ENCODE results near the gene PSORS1C1.
"Not testable (repeated sequence)": the region's sequence is repeated elsewhere in the genome, so short reads cannot be mapped to it uniquely, and the experiment has no call there.

Gene PSORS1C1

DNA sequence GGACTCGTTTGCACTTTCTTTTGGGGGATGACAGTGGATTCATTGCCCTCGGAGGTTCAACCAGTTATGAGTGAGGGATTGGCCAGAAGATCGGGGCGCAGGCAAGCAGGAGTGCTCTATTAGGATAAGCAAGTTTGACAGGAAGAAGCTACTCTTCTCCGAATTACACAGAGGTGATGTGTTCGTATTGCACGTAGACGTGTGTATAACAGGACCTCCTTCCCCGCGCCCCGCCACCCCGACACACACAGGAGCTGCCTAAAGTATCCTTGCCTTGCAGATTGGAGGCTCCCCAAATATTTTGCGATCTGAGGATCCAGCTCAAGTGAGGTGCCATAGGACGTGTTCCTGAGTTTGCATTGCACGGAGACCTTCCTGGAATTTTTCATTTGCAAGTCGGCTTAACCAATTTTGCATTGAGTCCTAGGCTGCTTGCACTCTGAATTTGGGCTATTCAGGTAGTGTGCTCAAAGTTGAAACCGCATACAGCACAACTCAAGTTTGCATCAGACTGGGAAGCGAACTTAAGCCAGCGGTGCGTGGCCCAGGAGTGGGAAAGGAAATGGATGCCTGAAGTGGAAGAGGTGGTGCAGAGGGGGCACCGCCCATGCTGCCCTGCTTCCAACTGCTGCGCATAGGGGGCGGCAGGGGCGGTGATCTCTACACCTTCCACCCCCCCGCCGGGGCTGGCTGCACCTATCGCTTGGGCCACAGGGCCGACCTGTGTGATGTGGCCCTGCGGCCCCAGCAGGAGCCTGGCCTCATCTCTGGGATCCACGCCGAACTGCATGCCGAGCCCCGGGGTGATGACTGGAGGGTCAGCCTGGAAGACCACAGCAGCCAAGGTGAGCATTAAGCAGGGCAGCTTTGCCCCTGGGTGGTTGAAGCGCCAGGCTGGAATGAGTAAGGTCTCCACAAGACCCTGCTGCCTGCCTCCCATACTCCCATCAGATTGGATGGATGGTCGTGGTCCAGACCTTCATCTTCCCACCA is 44.6 kb downstream of the PSORS1C1 start:
- no peak for DNase-seq (ENCODE audit: low spot score)

DNA sequence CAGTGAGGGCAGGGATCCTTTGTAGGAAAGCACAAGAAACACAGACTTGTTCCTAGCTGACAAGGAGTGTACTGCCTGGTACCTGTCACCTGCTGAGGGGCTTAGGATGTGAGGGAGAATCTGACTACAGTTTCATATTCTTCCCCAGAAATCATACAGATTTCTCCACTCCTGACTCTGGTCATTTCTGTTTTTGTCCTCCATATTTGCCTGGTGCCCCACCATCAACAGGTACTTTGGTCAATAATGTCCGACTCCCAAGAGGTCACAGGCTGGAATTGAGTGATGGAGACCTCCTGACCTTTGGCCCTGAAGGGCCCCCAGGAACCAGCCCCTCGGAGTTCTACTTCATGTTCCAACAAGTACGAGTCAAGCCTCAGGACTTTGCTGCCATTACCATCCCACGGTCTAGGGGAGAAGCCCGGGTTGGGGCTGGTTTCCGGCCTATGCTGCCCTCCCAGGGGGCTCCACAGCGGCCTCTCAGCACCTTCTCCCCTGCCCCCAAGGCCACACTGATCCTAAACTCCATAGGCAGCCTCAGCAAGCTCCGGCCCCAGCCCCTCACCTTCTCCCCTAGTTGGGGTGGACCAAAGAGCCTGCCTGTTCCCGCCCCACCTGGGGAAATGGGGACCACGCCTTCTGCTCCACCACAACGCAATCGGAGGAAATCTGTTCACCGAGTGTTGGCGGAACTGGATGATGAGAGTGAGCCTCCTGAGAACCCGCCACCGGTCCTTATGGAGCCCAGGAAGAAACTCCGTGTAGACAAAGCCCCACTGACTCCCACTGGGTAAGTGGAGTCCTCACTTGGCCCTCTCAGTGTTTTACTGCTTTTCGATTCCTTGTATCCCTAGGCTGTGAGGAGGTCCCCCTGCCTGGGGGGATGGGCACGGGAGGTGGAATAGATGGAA is 46.9 kb downstream of the PSORS1C1 start:
- no peak for DNase-seq (ENCODE audit: low spot score)

DNA sequence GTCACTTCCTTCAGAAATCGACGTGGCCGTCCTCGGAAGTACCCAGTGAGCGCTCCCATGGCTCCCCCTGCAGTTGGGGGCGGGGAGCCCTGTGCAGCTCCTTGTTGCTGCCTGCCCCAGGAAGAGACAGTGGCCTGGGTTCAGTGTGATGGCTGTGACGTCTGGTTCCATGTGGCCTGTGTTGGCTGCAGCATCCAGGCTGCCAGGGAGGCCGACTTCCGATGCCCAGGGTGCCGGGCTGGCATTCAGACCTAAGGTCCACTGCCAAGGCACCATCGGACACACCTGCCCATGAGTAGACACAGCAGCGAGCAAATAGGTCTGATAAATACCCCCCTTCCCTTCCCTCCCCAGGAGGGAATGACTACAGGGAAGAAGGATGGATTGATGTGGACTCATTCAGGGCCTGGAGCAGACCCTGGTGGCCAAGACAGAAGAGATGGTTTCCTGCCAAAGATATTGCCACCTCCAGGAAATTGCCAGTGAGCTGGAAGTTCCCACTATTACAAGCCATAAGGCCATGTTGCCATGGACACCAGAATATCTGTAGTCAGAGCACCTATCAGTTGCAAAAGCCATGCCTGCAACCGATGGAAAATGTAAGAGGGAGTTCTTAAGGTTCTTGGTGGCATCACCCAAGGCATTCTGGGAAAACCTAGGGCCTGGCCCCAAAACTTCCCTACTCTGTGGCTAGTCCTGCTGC is 48.0 kb downstream of the PSORS1C1 start:
- DNase-seq (ENCODE audit: low spot score): no peak

DNA sequence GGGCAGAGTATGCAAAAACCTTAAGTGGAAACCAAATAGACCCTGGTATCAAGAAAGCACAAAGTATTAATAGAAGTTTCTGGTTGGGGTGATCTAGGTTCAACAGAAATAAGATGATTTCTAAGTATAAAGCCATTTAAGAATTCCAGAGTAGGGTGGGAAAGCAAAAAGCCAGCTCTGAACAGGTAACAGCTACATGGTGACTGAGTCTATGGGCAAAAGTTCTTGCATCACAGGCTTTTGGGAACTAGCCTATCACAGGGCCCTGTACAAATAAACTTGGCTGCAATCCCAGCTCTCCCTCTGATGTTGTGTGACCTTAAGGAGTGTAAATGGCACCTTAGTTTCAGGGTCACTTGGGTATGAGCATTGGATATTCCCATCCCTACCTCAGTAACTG is 49.3 kb downstream of the PSORS1C1 start:
- no peak for DNase-seq (ENCODE audit: low spot score)

DNA sequence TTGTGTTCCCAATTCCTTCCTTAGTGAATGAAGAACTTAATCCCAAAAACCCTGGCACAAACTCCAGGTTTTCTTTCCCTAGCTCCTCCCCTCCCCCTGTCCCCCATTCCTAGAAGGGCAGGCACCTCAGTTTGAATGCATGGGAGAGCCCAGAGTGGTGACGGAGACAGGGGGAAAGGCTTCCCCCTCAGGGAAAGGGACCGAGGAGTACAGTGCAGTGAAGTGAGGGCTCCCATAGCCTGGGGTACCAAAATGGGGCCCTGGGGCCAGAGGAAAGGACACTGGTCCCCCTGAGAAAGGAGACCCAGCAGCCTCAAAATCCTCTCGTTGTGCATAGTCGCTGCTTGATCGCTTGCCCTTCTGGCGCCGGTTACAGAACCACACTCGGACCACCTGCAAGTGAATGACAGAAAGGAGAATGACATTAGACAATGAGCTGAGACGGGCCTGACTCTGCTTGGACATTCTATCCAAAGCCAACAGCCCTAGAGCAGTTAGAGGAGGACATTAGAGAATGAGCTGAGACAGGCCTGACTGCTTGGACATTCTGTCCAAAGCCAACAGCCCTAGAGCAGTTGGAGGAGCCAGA is 50.0 kb downstream of the PSORS1C1 start:
- not testable (repeated sequence) for DNase-seq (ENCODE audit: low spot score)

DNA sequence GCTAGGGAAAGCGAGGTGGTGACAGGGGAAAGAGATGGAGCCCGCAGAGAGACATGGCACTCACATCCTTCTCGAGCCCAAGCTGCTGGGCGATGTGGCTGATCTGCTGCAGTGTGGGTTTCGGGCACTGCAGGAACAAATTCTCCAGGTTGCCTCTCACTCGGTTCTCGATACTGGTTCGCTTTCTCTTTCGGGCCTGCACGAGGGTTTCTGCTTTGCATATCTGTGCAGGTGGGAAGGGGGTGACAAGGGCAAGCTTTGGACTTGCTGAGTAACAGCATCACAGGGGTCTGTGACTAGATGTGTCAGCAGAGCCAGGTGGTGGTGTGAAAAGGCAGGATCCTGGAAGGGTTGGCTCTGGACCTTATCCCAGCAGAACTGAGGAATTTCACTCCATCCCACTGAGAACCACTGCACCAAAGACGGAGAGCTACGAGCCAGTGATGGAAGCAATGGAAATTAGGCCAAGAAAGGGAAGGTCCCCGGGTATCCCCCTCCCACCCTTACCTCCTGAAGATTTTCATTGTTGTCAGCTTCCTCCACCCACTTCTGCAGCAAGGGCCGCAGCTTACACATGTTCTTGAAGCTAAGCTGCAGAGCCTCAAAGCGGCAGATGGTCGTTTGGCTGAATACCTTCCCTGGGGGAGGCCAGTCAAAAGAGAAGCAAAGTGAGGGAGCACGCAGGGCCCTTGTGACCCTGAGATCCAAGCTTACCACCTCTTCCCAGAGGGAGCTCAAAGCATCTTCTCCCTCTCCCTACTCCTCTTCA is 50.6 kb downstream of the PSORS1C1 start:
- DNase-seq (ENCODE audit: low spot score): not testable (repeated sequence)

DNA sequence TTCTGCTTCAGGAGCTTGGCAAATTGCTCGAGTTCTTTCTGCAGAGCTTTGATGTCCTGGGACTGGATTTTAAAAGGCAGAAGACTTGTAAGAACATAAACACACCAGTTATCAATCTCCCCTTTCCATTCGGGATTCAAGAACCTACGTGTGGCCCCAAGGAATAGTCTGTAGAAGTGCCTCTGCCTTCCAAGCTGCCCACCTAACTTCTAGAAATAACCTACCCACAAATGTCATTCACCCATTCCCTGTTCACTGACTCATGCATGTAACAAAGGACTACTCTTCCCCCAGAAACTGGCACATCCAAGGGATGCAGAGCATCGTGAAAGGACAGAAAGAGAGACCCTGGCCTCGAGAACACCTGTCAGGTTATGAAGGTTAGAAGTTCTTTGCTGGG is 51.4 kb downstream of the PSORS1C1 start:
- DNase-seq (ENCODE audit: low spot score): no peak

DNA sequence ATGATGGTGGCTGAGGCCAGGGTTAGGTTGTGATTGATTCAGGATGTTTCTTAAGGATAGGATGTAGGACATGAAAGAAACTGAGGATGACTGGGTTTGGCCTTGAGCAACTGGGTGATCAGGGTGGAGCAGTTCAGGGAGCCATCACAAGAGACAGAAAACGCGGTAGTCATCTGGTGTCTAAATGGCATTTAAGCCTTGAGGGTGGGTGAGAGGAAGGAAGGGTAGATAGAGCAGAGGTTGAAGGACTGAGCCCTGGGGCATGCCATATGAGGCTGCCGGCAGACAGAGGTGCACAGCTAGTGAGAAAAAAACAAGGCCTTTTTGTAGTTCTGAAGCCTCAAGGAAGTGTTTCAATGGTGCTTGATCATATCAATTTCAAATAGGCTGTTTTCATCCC is 54.0 kb downstream of the PSORS1C1 start:
- DNase-seq (ENCODE audit: low spot score): no peak

DNA sequence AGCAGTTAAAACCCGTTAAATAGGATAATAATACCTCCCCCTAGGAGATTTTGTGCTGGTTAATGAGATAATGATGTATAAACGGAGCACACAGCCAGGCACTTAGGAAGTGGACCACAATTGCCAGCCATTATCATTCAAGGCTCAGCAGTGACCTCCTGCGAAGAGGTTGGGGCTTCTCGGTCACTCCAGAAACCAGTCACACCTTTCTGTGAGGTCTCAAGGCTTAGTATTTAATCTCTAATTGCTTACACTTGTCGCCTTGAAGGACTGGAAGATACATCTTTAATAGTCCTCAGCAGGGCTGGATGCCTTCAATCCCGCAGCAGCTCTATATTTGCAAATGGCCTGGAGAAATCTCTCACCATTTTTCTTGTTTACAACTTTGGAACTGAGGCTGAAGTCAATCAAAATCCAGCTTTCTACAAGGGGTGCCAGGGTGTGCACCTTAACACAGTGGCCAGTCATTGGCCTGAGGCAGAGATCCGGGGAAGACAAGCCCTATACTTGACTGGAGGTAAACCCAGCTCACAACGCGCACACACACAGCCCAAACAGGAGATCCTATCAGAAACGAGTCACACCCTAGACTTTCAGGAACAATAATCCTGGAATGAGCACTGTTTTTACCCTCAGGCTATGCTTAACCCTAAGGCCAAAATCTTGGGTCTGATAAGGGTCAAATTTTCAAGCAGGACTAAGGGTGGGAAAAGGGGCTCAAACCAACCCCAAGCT is 54.7 kb downstream of the PSORS1C1 start:
- no peak for DNase-seq (ENCODE audit: low spot score)

DNA sequence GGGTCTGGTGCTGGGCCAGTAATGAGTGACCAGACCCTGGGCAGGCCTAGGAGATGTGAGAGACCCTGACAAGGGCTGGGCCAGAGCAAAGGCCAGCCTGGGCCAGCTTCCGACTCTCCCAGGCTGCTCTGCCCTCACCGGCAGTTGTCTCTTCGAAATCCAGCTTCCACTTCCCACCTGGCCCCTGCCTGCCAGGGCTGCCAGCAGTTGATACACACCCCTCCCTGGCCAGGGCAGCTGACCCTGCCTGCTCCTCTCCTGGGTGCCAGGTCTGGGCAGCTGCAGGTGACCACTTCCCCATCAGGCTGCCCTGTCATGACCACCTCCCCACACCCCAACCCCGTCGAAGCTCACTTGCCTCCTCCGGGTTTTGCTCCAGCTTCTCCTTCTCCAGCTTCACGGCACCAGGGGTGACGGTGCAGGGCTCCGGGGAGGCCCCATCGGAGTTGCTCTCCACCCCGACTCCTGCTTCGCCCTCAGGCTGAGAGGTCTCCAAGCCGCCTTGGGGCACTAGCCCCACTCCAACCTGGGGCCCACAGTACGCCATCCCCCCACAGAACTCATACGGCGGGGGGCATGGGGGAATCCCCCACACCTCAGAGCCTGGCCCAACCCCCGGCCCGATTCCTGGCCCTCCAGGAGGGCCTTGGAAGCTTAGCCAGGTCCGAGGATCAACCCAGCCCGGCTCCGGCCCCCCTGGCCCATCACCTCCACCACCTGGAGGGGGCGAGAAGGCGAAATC is 55.4 kb downstream of the PSORS1C1 start:
- not testable (repeated sequence) for DNase-seq (ENCODE audit: low spot score)

DNA sequence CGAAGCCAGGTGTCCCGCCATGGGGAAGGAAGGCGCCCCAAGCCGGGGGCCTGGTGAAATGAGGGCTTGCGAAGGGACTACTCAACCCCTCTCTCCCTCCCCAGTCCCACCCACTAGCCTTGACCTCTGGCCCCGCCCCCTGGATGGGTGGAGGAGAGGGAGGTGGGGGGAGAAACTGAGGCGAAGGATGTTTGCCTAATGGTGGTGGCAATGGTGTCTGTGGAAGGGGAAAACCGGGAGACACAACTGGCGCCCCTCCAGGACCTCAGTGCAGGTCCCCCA is 55.9 kb downstream of the PSORS1C1 start, which contains the start of gene POU5F1:
Gene POU5F1, minus strand, starts transcription at position 83 of the 282 bp plus-strand sequence. Its CDS starts 62 bp downstream, at position 21.
- no peak for DNase-seq (ENCODE audit: low spot score)

DNA sequence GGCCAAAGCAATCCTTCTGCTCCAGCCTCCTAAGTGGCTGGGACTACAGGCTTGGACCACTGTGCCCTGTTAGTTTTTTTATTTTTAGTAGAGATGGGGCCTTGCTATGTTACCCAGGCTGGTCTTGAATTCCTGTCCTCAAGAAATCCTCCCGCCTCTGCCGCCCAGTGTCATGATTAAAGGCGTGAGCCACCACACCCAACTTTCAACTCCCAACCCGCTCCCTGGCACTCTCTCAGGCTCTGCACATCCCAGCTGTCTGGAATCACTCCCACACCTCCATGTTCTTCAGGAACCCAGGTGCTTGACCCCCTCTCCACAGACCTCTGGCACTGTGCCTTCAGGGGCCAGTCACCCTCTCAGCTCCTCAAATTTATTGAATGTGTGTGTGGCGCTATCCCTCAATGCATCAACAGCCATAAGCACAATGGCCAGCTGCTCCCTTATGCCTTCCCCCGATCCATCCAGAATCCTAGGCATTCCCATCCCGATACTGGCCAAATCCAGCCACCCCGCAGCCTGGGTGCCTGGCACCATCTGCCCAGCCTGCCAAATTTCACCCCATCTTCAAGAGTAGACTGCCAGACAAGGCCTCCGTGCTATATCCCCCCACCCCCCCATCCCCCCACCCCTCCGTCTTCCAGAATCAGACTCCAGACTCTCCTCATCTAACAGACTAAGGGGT is 56.5 kb downstream of the PSORS1C1 start:
- DNase-seq (ENCODE audit: low spot score): no peak

DNA sequence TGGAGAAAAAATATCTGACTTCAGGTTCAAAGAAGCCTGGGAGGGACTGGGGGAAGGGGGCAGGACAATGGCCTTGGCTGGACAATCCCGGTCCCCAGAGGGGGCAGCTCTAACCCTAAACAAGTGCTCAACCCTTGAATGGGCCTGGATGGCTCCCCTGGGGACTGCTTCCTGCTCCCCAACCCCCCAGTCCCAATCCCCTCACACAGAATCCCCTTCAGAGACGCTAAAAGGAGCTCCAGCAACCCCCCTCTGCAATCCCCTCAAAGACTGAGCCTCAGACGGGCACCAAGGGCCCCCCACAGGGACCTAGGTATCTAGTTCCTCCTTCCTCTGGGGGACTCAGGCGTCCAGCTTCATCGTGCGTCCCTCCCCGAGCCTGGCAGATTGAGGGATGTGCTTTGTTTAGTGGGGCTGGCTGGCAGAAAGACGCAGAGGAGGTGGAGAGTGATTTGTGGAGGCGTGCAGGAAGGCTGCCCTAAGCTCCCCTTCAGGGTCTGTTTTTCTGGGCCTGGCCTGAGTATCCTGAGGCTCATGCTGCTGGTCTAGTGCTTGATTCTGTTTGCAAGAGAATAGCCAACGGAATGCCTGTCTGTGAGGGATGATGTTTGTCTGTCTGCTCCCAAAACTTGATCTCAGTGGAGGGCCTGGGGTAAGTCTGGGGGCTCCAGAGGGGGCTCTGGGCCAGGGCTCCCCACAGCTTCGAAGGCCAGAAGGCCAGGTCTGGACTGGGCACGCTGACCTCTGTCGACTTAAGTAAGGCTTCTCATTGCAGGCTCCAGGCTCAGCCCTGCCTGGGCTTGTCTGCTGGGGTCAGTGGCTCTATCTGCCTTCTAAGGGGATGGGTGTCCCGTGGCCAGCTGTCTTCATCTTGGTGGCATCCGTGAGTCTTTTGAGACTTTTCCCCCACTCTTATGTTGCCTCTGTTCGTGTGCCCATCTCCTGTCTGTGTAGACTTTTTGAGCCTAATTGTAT is 57.6 kb downstream of the PSORS1C1 start:
- DNase-seq (ENCODE audit: low spot score): no peak

DNA sequence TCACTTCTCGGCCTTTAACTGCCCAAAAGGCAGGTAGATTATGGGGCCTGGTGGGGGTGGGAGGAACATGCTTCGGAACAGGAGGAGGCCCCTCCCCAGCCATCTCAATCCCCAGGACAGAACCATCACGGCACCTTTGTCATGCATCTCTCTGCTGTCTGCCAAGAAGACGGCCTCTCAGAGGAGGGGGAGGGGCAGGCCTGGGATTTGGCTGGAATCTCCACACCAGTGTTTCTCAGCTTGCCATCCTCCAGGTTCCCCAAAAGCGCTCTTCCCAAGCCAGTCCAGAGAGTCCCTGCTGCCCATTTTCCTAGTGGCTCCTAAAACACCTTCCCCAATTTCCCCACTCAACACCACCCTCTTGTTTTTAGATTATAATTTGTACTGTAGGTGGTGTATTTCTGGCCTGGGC is 58.4 kb downstream of the PSORS1C1 start:
- DNase-seq (ENCODE audit: low spot score): no peak

DNA sequence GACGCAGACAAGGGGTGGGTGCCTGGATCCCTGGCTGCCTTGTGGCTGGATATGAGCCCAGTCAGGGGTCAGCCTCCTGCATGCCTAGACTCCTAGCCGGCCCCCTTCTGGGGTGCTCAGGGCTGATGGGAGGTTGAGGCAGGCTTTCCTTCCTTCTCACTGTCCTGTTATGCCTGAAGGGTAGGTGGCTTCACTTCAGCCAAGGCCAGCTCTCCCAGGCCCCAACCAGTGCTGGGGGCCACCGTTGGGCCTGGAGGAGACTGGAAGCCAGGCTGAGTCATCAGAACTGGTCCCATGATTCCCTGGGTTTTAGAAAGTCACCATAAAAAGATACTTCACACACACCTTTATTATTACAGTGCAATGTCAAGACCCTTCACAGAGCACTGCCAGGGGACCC is 58.8 kb downstream of the PSORS1C1 start:
- no peak for DNase-seq (ENCODE audit: low spot score)

DNA sequence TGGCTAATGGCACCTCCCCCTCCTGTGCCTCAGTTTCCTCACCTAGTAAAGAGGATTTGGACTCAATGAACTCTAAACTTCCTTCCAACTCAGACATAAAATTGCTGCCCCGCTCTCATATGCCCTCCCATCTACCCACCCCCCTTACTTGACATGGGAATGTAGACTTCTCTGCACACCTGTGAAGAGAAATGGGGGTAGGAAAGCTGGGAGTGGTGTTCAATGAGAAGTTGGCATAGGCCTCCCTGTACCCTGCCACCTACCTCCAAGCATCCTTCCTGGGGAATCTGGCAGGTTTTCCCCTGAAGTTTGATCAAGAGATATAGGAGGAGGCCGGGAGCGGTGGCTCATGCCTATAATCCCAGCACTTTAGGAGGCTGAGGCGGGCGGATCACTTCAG is 59.8 kb downstream of the PSORS1C1 start:
- DNase-seq (ENCODE audit: low spot score): no peak

DNA sequence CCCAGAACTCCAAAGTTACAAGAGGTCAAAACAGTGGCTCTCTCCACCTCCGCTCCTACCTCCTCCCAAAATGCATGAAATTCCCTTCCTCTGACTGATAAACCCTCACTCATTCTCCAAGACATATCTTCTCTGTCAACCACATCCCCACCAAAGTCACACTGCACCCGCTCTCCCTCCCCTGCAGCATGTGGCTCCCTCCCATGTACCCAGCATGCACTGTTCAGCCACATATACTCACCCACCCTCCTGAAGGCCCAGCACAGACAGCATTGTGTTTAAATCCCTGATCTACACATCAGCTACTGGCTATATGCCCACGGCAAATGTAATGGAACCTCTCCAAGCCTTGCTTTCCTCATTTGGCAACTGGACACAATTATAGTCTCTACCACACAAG is 61.4 kb downstream of the PSORS1C1 start:
- DNase-seq (ENCODE audit: low spot score): no peak
